Ishikawa (cell line): ENCODE measurements around the gene ABCD3.

Experiments
- CEBPB ChIP-seq: IDR thresholded peaks from 2 replicates; pipeline ENCODE4 v1.6.1; 2012
- EGR1 ChIP-seq: IDR thresholded peaks from 2 replicates; pipeline ENCODE4 v1.6.1; 2012
- EP300 ChIP-seq: IDR thresholded peaks from 2 replicates; pipeline ENCODE4 v1.6.1; 2012; ENCODE audit warnings: borderline replicate concordance
- RAD21 ChIP-seq: IDR thresholded peaks from 2 replicates; pipeline ENCODE4 v1.6.1; 2012; ENCODE audit warnings: low read depth
- TAF1 ChIP-seq: IDR thresholded peaks from 2 replicates; pipeline ENCODE4 v1.6.1; 2012; ENCODE audit warnings: low read depth, mild to moderate bottlenecking
- TCF12 ChIP-seq: IDR thresholded peaks from 2 replicates; pipeline ENCODE4 v1.6.1; 2012; ENCODE audit warnings: low read depth
- YY1 ChIP-seq: IDR thresholded peaks from 2 replicates; pipeline ENCODE4 v1.6.1; 2012; ENCODE audit warnings: low read depth
- TF ChIP-seq, protein P1 (sequence below): IDR thresholded peaks from 2 replicates; pipeline ENCODE4 v1.6.1; 2012; ENCODE audit warnings: low read depth, mild to moderate bottlenecking
- TF ChIP-seq, protein P2 (sequence below): IDR thresholded peaks from 2 replicates; pipeline ENCODE4 v1.6.1; 2012
- TF ChIP-seq, protein P3 (sequence below): IDR thresholded peaks from 2 replicates; pipeline ENCODE4 v1.6.1; 2012

DNA sequence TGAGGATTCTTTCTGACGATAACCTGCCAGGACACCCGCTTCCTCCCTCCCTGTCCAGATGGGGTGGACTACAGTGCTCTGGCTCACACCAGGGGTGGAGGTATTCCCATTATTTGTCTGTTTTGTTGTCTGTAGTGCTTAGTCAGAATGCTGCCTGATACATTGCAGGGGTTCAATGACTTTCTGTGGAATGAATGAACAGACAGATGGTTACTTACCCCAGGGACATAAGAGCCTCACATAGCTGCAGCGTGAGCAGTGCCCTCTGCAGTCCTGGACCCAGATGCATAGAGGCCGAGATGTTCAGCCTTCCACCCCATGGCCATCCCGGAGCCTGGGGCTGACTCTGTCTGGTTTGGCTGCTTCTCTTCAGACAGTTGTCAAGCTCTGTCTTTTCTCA, 136.4 kb downstream of the ABCD3 start:
- TF ChIP-seq RAD21 (no peak), EGR1 (no peak), TCF12 (no peak), EP300 (no peak), TAF1 (no peak), YY1 (no peak), CEBPB (no peak)
- TF ChIP-seq, protein P1, sequence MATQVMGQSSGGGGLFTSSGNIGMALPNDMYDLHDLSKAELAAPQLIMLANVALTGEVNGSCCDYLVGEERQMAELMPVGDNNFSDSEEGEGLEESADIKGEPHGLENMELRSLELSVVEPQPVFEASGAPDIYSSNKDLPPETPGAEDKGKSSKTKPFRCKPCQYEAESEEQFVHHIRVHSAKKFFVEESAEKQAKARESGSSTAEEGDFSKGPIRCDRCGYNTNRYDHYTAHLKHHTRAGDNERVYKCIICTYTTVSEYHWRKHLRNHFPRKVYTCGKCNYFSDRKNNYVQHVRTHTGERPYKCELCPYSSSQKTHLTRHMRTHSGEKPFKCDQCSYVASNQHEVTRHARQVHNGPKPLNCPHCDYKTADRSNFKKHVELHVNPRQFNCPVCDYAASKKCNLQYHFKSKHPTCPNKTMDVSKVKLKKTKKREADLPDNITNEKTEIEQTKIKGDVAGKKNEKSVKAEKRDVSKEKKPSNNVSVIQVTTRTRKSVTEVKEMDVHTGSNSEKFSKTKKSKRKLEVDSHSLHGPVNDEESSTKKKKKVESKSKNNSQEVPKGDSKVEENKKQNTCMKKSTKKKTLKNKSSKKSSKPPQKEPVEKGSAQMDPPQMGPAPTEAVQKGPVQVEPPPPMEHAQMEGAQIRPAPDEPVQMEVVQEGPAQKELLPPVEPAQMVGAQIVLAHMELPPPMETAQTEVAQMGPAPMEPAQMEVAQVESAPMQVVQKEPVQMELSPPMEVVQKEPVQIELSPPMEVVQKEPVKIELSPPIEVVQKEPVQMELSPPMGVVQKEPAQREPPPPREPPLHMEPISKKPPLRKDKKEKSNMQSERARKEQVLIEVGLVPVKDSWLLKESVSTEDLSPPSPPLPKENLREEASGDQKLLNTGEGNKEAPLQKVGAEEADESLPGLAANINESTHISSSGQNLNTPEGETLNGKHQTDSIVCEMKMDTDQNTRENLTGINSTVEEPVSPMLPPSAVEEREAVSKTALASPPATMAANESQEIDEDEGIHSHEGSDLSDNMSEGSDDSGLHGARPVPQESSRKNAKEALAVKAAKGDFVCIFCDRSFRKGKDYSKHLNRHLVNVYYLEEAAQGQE: no peak
- TF ChIP-seq, protein P2, sequence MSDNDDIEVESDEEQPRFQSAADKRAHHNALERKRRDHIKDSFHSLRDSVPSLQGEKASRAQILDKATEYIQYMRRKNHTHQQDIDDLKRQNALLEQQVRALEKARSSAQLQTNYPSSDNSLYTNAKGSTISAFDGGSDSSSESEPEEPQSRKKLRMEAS: no peak
- TF ChIP-seq, protein P3, sequence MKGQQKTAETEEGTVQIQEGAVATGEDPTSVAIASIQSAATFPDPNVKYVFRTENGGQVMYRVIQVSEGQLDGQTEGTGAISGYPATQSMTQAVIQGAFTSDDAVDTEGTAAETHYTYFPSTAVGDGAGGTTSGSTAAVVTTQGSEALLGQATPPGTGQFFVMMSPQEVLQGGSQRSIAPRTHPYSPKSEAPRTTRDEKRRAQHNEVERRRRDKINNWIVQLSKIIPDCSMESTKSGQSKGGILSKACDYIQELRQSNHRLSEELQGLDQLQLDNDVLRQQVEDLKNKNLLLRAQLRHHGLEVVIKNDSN: no peak
